Bronchial epithelial cell (primary cell): Measurements from ENCODE around the gene SEZ6L. TPM values are rescaled to one million over a fixed set of nuclear protein-coding genes. Genes with fewer than 3 reads are reported as not detected.

Source experiments
- DNase-seq: peaks from one replicate; pipeline ENCODE4 v3.0.0-alpha.2; 2010; ENCODE audit warnings: low read depth
- FAIRE-seq: peaks from 2 replicates; lab custom pipeline; 2011; peaks lifted over from hg19 to GRCh38; lab: Jason Lieb, UNC
- H3K27me3 ChIP-seq: 2 replicates; pipeline ENCODE4 v1.5.1; 2011; ENCODE audit warnings: low read length; ENCODE audit not compliant: control insufficient read depth, insufficient read depth
- H3K36me3 ChIP-seq: 2 replicates; pipeline ENCODE4 v1.5.1; 2011; ENCODE audit warnings: low read length; ENCODE audit not compliant: control insufficient read depth, insufficient read depth
- H3K4me3 ChIP-seq: 2 replicates; pipeline ENCODE4 v1.5.1; 2011; ENCODE audit warnings: mild to moderate bottlenecking, low read depth, low read length, control low read depth
- CTCF ChIP-seq: IDR thresholded peaks from 2 replicates; pipeline ENCODE4 v1.5.1; 2011; ENCODE audit warnings: mild to moderate bottlenecking, moderate library complexity, low read length, control low read depth, inconsistent platforms; ENCODE audit not compliant: insufficient read depth, severe bottlenecking
- total RNA-seq: library from RNA; depleted of rRNA; stranded (reverse); fragments of >200 nt; gene quantifications from 2 replicates; pipeline ENCODE4 v1.2.1, GENCODE V29; 2014

Gene SEZ6L
- total RNA-seq, 1 donor from 2014 or later, result not detected

- Histone ChIP-seq H3K4me3 (no peak overlapping the region), H3K27me3 (no peaks in the 10 kb centered on the region), H3K36me3 (no peaks in the 10 kb centered on the region)
- FAIRE-seq (no peak), DNase-seq (no peak)
- TF ChIP-seq CTCF, result no peak
Observed at GRCh38 chr22:26199665-26200064, 30.4 kb downstream of the SEZ6L start.

DNA sequence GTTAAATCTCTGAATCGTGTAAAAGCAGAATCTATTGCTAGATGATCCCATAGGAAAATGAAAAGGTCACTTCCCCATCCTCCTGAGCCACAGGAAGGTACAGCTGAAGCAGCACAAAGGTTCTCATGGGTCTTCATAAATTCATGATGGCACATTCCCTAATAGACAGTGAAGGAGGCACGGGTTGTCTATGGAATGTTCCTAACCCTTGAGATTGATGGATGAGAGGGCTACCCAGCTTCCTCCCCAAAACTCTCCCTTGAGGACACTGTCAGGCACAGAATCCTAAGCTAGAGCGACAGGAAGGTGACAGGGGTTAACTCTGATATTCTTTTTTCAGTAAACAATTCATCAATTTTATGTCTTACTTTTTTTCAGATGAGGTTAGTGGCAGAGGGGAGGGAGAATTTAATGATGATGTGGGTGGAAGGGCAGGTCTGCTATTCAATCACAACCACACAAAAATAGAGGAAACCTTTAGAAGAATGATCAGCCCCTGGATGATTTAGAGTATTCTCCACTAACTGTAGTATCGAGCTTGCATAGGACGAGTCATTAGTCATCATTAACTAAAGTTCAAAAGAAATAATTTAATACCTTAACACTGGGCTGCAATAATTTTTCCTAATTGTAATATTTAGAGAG, 33.1 kb downstream of the SEZ6L start:
- H3K36me3 ChIP-seq, result no peaks in the 10 kb centered on the region
- no peaks in the 10 kb centered on the region for H3K27me3 ChIP-seq
- no peak overlapping the region for H3K4me3 ChIP-seq
- no peak for TF ChIP-seq CTCF
- DNase-seq, result no peak
- no peak for FAIRE-seq

- Histone ChIP-seq H3K4me3 (no peak overlapping the region), H3K36me3 (no peaks in the 10 kb centered on the region), H3K27me3 (no peaks in the 10 kb centered on the region)
- FAIRE-seq (no peak), DNase-seq (no peak)
- no peak for TF ChIP-seq CTCF
Observed at GRCh38 chr22:26205494-26205893, 36.2 kb downstream of the SEZ6L start.

GRCh38 chr22:26210334-26210733, 41.1 kb downstream of the SEZ6L start:
- DNase-seq, result no peak
- TF ChIP-seq CTCF, result no peak
- Histone ChIP-seq H3K4me3 (no peak overlapping the region), H3K27me3 (no peaks in the 10 kb centered on the region), H3K36me3 (no peaks in the 10 kb centered on the region)
- no peak for FAIRE-seq

GRCh38 chr22:26213826-26214225, 44.6 kb downstream of the SEZ6L start:
- no peaks in the 10 kb centered on the region for H3K36me3 ChIP-seq
- H3K4me3 ChIP-seq, result no peak overlapping the region
- DNase-seq (no peak), FAIRE-seq (no peak)
- TF ChIP-seq CTCF, result no peak
- H3K27me3 ChIP-seq, result no peaks in the 10 kb centered on the region

GRCh38 chr22:26214466-26214865, 45.2 kb downstream of the SEZ6L start:
- Histone ChIP-seq H3K27me3 (no peaks in the 10 kb centered on the region), H3K36me3 (no peaks in the 10 kb centered on the region), H3K4me3 (no peak overlapping the region)
- FAIRE-seq (no peak), DNase-seq (no peak)
- TF ChIP-seq CTCF, result no peak
